Fibroblast of mammary gland (primary cell): Measurements from ENCODE around the gene PLXNB1.

Source experiments
- DNase-seq: peaks from one replicate; pipeline ENCODE4 v3.0.0-alpha.2; 2010; ENCODE audit warnings: low read depth
- H3K4me3 ChIP-seq: 2 replicates; pipeline ENCODE4 v1.5.1; 2011; ENCODE audit warnings: low read depth, mild to moderate bottlenecking, low read length, moderate library complexity; ENCODE audit not compliant: control insufficient read depth
- TF ChIP-seq, protein P1 (sequence below): conservative IDR thresholded peaks from 2 replicates; pipeline ENCODE4 v1.5.1; 2011; ENCODE audit warnings: low read depth, low read length, inconsistent platforms; ENCODE audit not compliant: control insufficient read depth, insufficient read depth

PLXNB1 gene

DNA sequence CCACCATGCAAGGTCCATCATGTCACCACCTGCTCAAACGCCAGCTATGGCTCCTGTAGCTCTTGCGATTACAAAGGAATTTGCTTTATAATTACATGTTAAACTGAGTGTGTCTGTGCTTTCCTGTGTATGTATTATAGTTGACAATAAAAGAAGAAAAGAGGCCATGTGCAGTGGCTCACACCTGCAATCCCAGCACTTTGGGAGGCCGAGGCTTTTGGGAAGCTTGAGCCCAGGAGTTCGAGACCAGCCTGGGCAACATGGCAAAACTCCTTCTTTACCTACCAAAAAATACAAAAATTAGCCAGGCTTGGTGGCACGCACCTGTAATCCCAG is 43.7 kb upstream of the PLXNB1 start:
- no peak overlapping the region for H3K4me3 ChIP-seq
- no peak for DNase-seq
- TF ChIP-seq, protein P1, sequence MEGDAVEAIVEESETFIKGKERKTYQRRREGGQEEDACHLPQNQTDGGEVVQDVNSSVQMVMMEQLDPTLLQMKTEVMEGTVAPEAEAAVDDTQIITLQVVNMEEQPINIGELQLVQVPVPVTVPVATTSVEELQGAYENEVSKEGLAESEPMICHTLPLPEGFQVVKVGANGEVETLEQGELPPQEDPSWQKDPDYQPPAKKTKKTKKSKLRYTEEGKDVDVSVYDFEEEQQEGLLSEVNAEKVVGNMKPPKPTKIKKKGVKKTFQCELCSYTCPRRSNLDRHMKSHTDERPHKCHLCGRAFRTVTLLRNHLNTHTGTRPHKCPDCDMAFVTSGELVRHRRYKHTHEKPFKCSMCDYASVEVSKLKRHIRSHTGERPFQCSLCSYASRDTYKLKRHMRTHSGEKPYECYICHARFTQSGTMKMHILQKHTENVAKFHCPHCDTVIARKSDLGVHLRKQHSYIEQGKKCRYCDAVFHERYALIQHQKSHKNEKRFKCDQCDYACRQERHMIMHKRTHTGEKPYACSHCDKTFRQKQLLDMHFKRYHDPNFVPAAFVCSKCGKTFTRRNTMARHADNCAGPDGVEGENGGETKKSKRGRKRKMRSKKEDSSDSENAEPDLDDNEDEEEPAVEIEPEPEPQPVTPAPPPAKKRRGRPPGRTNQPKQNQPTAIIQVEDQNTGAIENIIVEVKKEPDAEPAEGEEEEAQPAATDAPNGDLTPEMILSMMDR = no peak

DNA sequence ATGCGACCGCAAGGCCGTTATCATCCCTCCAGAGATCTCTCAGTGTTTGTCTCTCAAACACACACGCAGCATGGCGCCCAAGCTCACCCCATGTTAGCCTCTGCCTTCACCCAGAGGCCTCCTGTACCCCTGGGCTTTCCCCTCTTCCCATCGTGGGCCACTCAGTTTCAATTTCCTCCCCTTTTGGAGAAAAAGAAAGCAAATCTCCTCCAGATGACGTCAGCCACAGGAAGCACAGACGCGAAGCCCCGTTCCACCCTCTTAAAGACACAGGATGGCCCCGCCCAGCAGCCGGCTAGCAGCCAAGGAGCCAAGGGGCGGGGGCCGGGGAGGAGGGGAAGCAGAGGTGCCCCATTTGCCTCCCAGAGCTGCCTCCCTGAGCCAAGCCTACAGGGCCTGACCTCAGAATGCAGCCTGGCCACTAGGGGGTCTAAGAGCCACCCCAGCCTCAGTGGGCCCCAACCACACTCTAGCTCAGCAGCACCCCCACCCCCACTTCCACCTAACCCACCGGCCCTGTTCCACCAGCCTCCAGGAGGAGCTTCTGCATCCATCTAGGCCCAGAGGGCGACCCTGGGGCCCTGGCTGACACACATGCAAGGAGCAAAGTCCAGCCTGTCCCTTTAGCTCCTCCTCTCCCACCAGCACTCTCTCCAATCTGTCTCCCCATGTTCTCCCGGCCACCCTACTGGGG is 43.2 kb upstream of the PLXNB1 start:
- TF ChIP-seq, protein P1 = no peak
- peak; percentile 90 for DNase-seq
- peak overlapping the region; percentile 95 for H3K4me3 ChIP-seq

DNA sequence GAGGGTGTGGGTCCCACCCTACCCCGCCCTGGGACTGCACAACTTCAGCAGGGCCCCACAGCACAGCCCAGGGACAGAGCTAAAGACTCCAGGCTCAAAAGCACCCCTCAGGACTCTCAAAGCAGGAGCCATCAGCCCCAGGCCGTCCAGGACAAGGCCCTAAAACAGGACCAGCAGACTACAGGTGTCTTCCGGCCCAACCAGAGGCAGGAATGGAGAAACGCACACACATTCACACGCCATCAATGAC is 42.7 kb upstream of the PLXNB1 start:
- DNase-seq = no peak
- H3K4me3 ChIP-seq = peak overlapping the region; percentile 95
- TF ChIP-seq, protein P1 = peak; percentile 4

DNA sequence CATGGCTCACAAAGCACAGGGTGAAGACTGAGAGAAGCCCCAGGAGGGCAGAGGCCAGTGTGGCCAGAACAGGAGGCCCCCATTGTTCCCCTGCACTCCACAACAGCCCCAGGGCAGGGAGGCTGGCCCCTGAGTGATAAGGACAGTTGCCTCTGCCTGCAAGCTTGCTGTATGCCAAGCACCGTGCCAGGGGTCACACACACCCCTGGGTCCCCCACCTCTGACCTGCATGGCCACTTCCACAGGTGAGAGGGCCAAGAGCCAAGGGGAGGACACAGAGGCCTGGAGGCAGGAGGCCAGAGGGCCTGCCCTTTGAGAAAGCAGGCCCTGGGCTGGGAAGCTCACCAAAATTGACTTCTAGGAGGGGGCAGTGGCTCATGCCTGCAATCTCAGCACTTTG is 40.4 kb upstream of the PLXNB1 start:
- no peak overlapping the region for H3K4me3 ChIP-seq
- TF ChIP-seq, protein P1 = no peak
- DNase-seq = no peak

DNA sequence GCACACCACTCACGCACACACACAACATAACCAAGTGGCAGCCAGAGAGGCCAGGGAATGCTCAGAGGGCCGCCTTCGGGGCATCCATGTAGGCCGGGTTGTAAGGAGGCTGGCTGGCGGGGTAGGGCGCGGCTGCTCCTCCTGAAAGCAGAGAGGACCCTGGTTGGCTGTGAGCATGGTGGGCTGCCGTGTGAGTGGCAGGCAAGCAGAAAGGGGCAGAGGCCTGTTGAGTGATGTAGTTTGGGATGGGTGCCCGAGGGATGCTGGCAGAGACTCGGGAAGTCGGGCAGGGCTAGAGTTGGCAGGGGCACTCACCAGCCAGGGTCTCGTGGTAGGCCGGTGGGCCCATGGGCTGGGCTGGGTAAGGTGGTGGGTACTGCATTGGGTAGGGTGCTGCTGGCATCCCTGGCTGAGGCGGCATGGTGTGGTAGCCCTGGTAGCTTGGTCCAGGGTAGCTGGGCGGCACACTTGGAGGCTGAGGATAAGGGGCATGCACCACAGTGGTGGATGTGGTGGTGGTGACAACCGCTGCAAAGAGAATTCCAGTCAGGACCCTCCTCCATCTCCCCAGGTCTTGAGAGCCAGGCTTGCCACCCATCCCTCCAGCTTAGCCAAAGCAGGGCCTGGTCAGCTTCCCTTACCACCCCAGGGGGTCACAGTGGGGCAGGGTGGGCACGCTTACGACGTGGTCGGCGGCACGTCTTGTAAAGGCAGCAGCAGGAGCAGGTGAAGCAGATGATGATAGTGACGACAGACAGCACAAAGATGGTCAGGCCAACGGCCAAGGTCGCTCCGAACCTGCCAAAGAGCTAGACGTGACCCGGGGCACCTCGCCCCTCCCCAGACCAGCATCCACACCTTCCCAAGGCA is 39.4 kb upstream of the PLXNB1 start:
- no peak for DNase-seq
- TF ChIP-seq, protein P1 = no peak
- no peak overlapping the region for H3K4me3 ChIP-seq

DNA sequence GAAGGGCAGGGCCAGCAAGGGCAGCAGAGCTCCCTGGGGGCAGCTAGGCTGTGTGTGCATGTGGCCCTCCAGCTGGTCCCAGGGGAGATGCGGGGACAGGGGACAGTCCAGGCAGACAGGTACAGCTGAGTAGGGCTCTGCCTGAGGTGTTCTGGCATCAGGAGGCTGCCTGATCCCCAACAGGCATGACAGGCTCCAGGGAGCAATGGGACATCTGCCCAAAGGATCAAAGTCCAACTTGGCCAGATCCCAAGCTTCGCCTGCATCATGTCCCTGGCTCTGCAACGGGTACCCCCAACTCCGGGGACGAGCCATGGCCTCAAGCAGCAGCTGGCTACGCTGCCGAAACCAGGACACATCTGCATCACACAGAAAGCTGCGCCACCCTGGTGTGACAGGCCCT is 38.4 kb upstream of the PLXNB1 start:
- no peak overlapping the region for H3K4me3 ChIP-seq
- TF ChIP-seq, protein P1 = no peak

More for the DNA sequence above, 38.4 kb upstream of the PLXNB1 start:
- DNase-seq = no peak
